Measurements from ENCODE around the gene MCMBP.

Gene MCMBP

GRCh38 chr10:119784340-119785067, 88.1 kb downstream of the MCMBP start:
- Mint-ChIP-seq H3K27ac (no peak overlapping the region), H3K36me3 (ENCODE audit: low read depth) (peaks cover 9% of the 10 kb centered on the region), H3K9me3 (no peaks in the 10 kb centered on the region), H3K27me3 (ENCODE audit: low read depth, poor library complexity) (peaks cover 2% of the 10 kb centered on the region), H3K4me3 (no peak overlapping the region), H3K4me1 (peaks cover 21% of the 10 kb centered on the region)
- no peak for TF ChIP-seq CTCF (IDR thresholded peaks at IDR 0.05)
- DNase-seq = no peak

- H3K4me1 Mint-ChIP-seq = peaks cover 21% of the 10 kb centered on the region
- H3K27me3 Mint-ChIP-seq (ENCODE audit: low read depth, poor library complexity) = peaks cover 2% of the 10 kb centered on the region
- no peaks in the 10 kb centered on the region for H3K9me3 Mint-ChIP-seq
- no peak overlapping the region for H3K27ac Mint-ChIP-seq
- peaks cover 9% of the 10 kb centered on the region for H3K36me3 Mint-ChIP-seq (ENCODE audit: low read depth)
- no peak overlapping the region for H3K4me3 Mint-ChIP-seq
- no peak for TF ChIP-seq CTCF (IDR thresholded peaks at IDR 0.05)
- DNase-seq = no peak
These were observed 89.0 kb downstream of the MCMBP start for GRCh38 chr10:119783665-119784027.

GRCh38 chr10:119782981-119783664, 89.5 kb downstream of the MCMBP start:
- no peak overlapping the region for H3K27ac Mint-ChIP-seq
- H3K27me3 Mint-ChIP-seq (ENCODE audit: low read depth, poor library complexity) = no peaks in the 10 kb centered on the region

GRCh38 chr10:119781498-119781897, 91.1 kb downstream of the MCMBP start:
- no peak overlapping the region for H3K4me3 Mint-ChIP-seq
- no peak overlapping the region for H3K27ac Mint-ChIP-seq
- H3K36me3 Mint-ChIP-seq (ENCODE audit: low read depth) = peaks cover 11% of the 10 kb centered on the region
- DNase-seq = no peak
- H3K27me3 Mint-ChIP-seq (ENCODE audit: low read depth, poor library complexity) = no peaks in the 10 kb centered on the region
- peaks cover 21% of the 10 kb centered on the region for H3K4me1 Mint-ChIP-seq
- H3K9me3 Mint-ChIP-seq = no peaks in the 10 kb centered on the region
- TF ChIP-seq CTCF (IDR thresholded peaks at IDR 0.05) = no peak

More at GRCh38 chr10:119782981-119783664, 89.5 kb downstream of the MCMBP start:
- Mint-ChIP-seq H3K9me3 (no peaks in the 10 kb centered on the region), H3K4me1 (peaks cover 21% of the 10 kb centered on the region), H3K36me3 (ENCODE audit: low read depth) (peaks cover 9% of the 10 kb centered on the region), H3K4me3 (no peak overlapping the region)
- TF ChIP-seq CTCF (IDR thresholded peaks at IDR 0.05) = no peak
- no peak for DNase-seq

GRCh38 chr10:119780879-119781480, 91.7 kb downstream of the MCMBP start:
- Mint-ChIP-seq H3K9me3 (no peaks in the 10 kb centered on the region), H3K4me1 (peaks cover 15% of the 10 kb centered on the region), H3K27ac (no peak overlapping the region), H3K4me3 (no peak overlapping the region), H3K36me3 (ENCODE audit: low read depth) (peaks cover 13% of the 10 kb centered on the region), H3K27me3 (ENCODE audit: low read depth, poor library complexity) (no peaks in the 10 kb centered on the region)
- no peak for TF ChIP-seq CTCF (IDR thresholded peaks at IDR 0.05)
- DNase-seq = no peak
